Testis (tissue), 3 donors: ENCODE measurements around the gene BRD3OS. TPM values are rescaled to one million over a fixed set of nuclear protein-coding genes. Genes with fewer than 3 reads are reported as not detected.

Source experiments
- DNase-seq: peaks from one replicate; pipeline ENCODE4 v3.0.0-alpha.2; 2019
- H3K27ac ChIP-seq, 2 donors: fragments of 200-600 bp; sonication (generic); one replicate each; pipeline ENCODE4 v1.5.1; 2019
- H3K27me3 ChIP-seq: fragments of 200-600 bp; sonication (generic); one replicate; pipeline ENCODE4 v1.5.1; 2019
- H3K36me3 ChIP-seq: fragments of 200-600 bp; sonication (generic); one replicate; pipeline ENCODE4 v1.5.1; 2017; ENCODE audit warnings: low read depth; ENCODE audit errors: missing control alignments
- H3K4me1 ChIP-seq: fragments of 200-600 bp; sonication (generic); one replicate; pipeline ENCODE4 v1.5.1; 2019
- H3K4me3 ChIP-seq, 2 donors: fragments of 200-600 bp; sonication (generic); one replicate each; pipeline ENCODE4 v1.5.1; 2017 to 2019
- H3K9me3 ChIP-seq: fragments of 200-600 bp; sonication (generic); one replicate; pipeline ENCODE4 v1.5.1; 2017
- CTCF ChIP-seq, 3 experiments: fragments of 450-650 bp in 2 of 3; fragments of 200-600 bp in 1 of 3; sonication (generic) in 1 of 3; IDR thresholded peaks; one replicate each; pipeline ENCODE4 v1.5.1; 2016 to 2019; ENCODE audit warnings: antibody characterized with exemption in 3 of 3, mild to moderate bottlenecking in 2 of 3, moderate library complexity in 1 of 3
- POLR2A ChIP-seq: fragments of 450-650 bp; IDR thresholded peaks from one replicate; pipeline ENCODE4 v1.6.1; 2017; ENCODE audit warnings: antibody characterized with exemption, mild to moderate bottlenecking, moderate library complexity
- WGBS, 2 donors: methylation state at CpG; one replicate each; pipeline ENCODE4 v1.1.5; 2018; 5-methylcytosine and 5-hydroxymethylcytosine counted together
- intact Hi-C: fragments of 100-400 bp; cut with DNase I; formaldehyde crosslinking; loops from one replicate; pipeline ENCODE4 v1.15.1; 2023; ENCODE audit warnings: low total_unique reads
- polyA plus RNA-seq: library from polyadenylated mRNA; stranded (reverse); fragments of 350-450 nt; fragmentation: Illumina TruSeq; extraction: RNeasy Lipid Tissue Mini Kit (QIAGEN cat#74804); gene quantifications from one replicate; pipeline ENCODE4 v1.2.3, GENCODE V29; 2014; ENCODE audit warnings: low read depth, low replicate concordance; ENCODE audit not compliant: insufficient read depth
- total RNA-seq, 2 donors: library from RNA; depleted of rRNA; stranded (reverse); fragments of >200 nt; gene quantifications; one replicate each; pipeline ENCODE4 v1.2.3, GENCODE V29; 2016

The BRD3OS gene
- total and polyA plus RNA-seq, 3 donors from 2014 or later = 18.9 to 29.5 (median 19.0) TPM

DNA sequence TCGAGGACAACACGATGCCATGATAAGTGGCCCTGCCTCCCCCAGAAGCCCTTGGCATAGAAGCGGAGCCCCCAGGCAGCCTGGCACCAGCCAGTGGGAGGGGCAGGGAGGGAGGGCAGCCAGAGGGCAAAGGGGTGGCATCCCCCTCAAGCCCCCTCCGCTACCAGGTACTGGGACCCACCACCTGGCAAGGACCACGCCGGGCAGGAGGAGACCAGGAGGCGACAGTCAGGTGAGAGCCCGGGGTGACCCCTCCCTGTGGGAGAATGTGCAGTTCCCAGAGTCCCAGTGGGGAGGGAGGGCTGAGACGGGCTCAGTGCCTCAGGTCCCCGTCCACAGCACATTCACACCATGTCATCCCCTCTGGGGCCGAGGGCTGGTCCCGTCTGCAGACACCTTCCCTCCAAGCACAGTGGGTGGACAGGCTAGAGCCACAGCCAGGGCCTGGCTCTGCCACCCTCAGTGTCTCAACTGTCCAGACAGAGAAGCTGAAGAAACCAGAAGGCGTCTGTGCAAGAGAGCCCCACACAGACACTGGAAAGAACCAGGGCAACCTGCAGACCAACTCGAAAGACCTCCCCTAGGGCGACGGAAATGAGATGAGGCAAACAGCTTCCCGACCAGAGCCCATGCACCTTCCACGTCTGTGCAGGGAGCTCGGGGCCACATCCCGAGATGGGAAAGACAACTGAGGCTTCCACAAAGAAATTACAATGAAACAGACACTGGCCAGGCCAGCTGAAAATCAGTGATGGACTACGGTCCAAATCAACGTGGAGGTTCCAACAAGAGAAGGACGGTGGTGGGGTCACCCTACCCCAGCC lies 31.4 kb downstream of the BRD3OS start:
- Histone ChIP-seq H3K9me3 (no peaks in the 10 kb centered on the region), H3K4me1 (peaks cover 61% of the 10 kb centered on the region), H3K27ac (no peak overlapping the region), H3K4me3 (no peak overlapping the region), H3K36me3 (no peaks in the 10 kb centered on the region), H3K27me3 (no peaks in the 10 kb centered on the region)
- no peak for TF ChIP-seq POLR2A
- no peak for TF ChIP-seq CTCF (IDR thresholded peaks at IDR 0.05)
- no peak for DNase-seq
- WGBS, 2 donors = 68 to 90% methylated on average over 10 to 23 of the region's 23 CpGs
- intact Hi-C loops = no loop called here

DNA sequence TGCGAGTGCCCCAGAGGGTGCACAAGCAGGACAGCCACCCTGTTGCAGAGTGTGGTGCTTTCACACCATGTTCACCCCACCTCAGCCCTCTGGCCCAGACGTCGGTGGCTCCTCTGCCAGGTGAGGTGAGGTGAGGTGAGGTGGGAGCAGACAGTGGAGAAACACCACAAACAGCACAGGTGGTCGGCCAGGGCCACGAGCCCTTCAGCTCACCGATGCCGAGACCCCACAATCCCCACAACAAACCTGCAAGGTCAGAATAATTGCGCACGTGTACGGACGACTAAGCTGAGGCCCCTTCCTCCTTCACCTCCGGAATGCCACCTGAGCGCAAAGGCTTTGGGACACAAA lies 32.0 kb downstream of the BRD3OS start:
- no peak overlapping the region for H3K27ac ChIP-seq
- peaks cover 67% of the 10 kb centered on the region for H3K4me1 ChIP-seq
- WGBS, 2 donors = 80 to 83% methylated on average over 10 to 13 of the region's 13 CpGs
- no peak for DNase-seq
- intact Hi-C loops = no loop called here
- no peaks in the 10 kb centered on the region for H3K9me3 ChIP-seq
- no peak for TF ChIP-seq POLR2A
- TF ChIP-seq CTCF (IDR thresholded peaks at IDR 0.05) = no peak
- H3K4me3 ChIP-seq = no peak overlapping the region
- no peaks in the 10 kb centered on the region for H3K27me3 ChIP-seq
- H3K36me3 ChIP-seq = no peaks in the 10 kb centered on the region

DNA sequence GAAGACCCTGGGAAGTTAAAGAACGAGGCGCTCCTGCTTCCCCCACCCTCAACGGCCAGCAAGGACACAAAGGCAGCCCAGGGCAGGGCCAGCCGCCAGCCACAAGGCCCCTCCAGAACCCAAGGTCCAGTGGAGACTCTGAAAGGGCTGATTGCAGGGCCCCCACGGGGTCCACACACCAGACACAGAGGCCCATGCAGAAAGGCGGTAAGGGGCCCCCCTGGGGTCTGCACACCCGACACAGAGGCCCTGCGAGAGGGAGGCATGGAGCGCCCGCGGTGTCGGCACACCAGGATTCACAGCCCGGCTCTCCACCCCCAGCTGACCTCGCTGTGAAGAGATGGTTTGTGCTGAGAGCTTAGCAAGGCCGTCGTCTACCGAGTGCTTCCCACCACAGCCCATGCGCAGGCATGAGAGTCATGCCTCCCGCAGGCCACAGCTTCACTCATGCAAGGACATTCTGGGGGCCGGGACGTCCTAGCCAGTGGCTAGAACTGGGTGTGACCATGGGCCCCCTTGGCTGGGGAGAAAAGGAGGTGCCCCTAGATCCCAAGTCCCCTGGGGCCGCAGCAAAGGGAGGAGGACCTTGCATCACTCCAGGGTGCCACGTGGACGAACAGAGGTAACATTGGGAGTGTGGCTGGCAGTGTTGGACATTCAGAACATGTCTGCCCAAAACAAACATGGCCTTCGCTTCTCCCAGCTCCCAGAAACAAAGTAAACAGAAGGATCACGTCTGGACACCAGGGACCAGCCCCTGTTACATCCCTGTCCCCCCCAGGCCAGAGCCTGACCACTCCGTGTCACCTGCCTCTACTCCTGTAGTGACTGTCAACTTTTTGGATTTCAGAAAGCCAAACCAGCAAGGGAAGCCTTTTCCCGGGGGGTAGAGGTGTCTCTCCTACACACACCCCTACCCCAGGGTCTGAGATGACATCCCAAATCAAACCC lies 32.7 kb downstream of the BRD3OS start:
- TF ChIP-seq POLR2A = no peak
- TF ChIP-seq CTCF (IDR thresholded peaks at IDR 0.05) = no peak
- no peak overlapping the region for H3K4me3 ChIP-seq
- H3K9me3 ChIP-seq = no peaks in the 10 kb centered on the region
- H3K27ac ChIP-seq = no peak overlapping the region
- 52 to 100% methylated on average over 1 to 28 of the region's 28 CpGs for WGBS, 2 donors
- peaks cover 72% of the 10 kb centered on the region for H3K4me1 ChIP-seq
- intact Hi-C loops = no loop called here
- H3K36me3 ChIP-seq = no peaks in the 10 kb centered on the region
- no peaks in the 10 kb centered on the region for H3K27me3 ChIP-seq
- DNase-seq = peak; percentile 37

DNA sequence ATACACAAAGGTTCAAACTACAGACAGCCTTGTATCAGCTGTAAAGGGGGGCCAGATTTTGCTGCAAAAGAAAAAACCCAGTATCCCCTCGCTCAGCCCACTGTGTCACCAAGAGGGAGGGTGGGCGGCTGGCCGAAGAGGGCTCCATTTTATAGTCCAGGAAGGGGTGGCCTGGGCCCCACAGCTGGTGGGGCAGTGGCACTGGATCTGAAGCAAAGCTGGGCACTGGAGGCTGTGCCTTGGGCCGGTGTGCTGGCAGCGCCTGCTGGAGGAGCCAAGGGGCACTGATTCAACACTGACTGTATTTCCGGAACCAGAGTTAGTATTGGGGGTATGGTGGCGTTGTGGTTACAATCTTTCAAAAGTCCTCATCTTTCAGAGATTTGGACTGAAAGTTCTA lies 33.4 kb downstream of the BRD3OS start:
- DNase-seq = no peak
- 78 to 85% methylated on average over 6 to 7 of the region's 7 CpGs for WGBS, 2 donors
- no peak overlapping the region for H3K4me3 ChIP-seq
- TF ChIP-seq CTCF (IDR thresholded peaks at IDR 0.05) (no peak), POLR2A (no peak)
- H3K36me3 ChIP-seq = no peaks in the 10 kb centered on the region
- no peaks in the 10 kb centered on the region for H3K27me3 ChIP-seq
- peaks cover 73% of the 10 kb centered on the region for H3K4me1 ChIP-seq
- H3K9me3 ChIP-seq = no peaks in the 10 kb centered on the region
- H3K27ac ChIP-seq = no peak overlapping the region
- intact Hi-C loops = no loop called here
